Psoas muscle (tissue), 8 donors: ENCODE results near the gene SLC35G6. TPM values are rescaled to one million over a fixed set of nuclear protein-coding genes. Genes with fewer than 3 reads are reported as not detected.

Source experiments
- ATAC-seq, 4 donors: fragments of 200-7000 bp; cut with Tn5 transposase; one replicate each; pipeline ENCODE4 v1.9.1; 2020; ENCODE audit warnings: moderate library complexity in 3 of 4, mild to moderate bottlenecking in 2 of 4
- DNase-seq, 2 donors: peaks; one replicate each; pipeline ENCODE4 v3.0.0-alpha.2; 2020
- H3K27ac ChIP-seq: fragments of 200-600 bp; one replicate; pipeline ENCODE4 v1.8.0; 2022
- H3K27me3 ChIP-seq, 3 donors: fragments of 200-600 bp in 1 of 3; one replicate each; pipeline versions ENCODE4 v1.6.1 to v1.8.0; 2013 to 2022; ENCODE audit warnings: low read length in 2 of 3, mild to moderate bottlenecking in 2 of 3, moderate library complexity in 1 of 3; ENCODE audit not compliant: insufficient read depth in 3 of 3
- H3K36me3 ChIP-seq, 2 donors: fragments of 200-600 bp in 1 of 2; one replicate each; pipeline versions ENCODE4 v1.6.1 to v1.8.0; 2013 to 2022; ENCODE audit warnings: low read depth in 1 of 2, mild to moderate bottlenecking in 1 of 2, moderate library complexity in 1 of 2; ENCODE audit not compliant: insufficient read depth in 1 of 2
- H3K4me1 ChIP-seq: fragments of 200-600 bp; one replicate; pipeline ENCODE4 v1.8.0; 2022
- H3K4me3 ChIP-seq: fragments of 200-600 bp; one replicate; pipeline ENCODE4 v1.8.0; 2022; ENCODE audit warnings: mild to moderate bottlenecking
- H3K9me3 ChIP-seq: fragments of 200-600 bp; one replicate; pipeline ENCODE4 v1.8.0; 2022
- whole genome bisulfite sequencing, 3 donors: extraction: QIAGEN DNeasy Blood & Tissue Kit; methylation state at CpG; one replicate each; pipeline versions ENCODE4 v1.1.6 to v1.1.7; 2013; 5-methylcytosine and 5-hydroxymethylcytosine counted together
- intact Hi-C, 2 donors: fragments of 100-400 bp; cut with DNase I; formaldehyde crosslinking; loops; one replicate each; pipeline versions ENCODE4 v1.11.0 to v1.14.2; 2022
- polyA plus RNA-seq, 3 donors: library from polyadenylated mRNA; stranded (reverse); fragments of 200-250 nt; gene quantifications; one replicate each; pipeline ENCODE4 v1.2.3, GENCODE V29; 2013
- total RNA-seq, 4 donors: library from RNA; stranded (reverse); fragmentation: NEBNext Ultra II Directional in 2 of 4; extraction: Animal tissue kit (Norgen Biotek cat#: 25700) in 2 of 4; gene quantifications; one replicate each; pipeline versions ENCODE4 v1.2.1 to v1.2.4, GENCODE V29; 2021 to 2023
- TF ChIP-seq, protein P1 (sequence below): fragments of 200-600 bp; IDR thresholded peaks from one replicate; pipeline ENCODE4 v1.8.0; 2022; ENCODE audit warnings: antibody characterized with exemption
- donor health status: healthy with polysubstance abuse.
- donor health status: DM: no; HTN: no; CAD: no; lungs with moderate emphysema.
- donor health status: Bipolar disorder and iron deficiency.
- donor health status: healthy.
- donor health status: DM: yes; HTN: yes; CAD: no.
- donor health status: DM: no; HTN: no; CAD: no.
- donor health status: DM: no; HTN: no; CAD: no.
- donor health status: DM: yes; HTN: yes; CAD: no.

The SLC35G6 gene
- total and polyA plus RNA-seq, 7 donors: 0.05 TPM; not detected in 6

DNA sequence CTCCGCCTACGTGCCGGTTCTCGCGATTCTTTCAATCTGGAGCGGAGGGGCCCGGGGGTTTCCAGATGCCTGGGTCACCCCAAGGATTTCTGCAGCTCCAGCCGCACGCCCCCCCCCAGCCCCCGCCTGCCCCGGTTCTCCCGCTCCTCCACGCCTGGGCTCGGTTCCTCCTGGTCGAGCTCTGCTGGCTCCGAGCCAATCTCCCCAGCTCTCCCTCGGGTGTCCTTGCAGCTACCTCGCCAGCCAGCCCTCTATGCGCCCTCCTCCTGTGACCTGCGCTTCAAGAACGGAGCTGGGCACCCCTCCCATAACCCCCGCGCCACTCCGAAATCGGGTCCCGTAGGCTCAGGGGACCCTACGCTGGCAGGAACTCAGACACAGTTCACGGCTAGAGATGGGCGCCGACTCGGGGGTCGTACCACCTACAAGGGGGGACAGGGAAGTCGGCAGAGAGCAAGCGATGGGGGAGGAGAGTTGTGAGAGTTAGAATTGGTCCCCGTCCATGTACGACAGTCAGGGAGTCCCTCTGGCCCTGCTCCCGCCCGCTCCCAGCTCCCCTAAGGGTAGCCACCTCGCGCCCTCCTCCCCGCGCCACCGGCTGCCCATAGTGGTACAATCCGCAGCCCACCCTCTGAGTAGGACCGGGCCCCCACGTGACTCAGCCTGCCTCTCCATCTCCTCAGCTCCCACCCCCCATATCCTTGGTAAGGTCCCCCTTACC, 41.0 kb upstream of the SLC35G6 start:
- 2 to 3% (median 3%) methylated on average over 43 to 46 of the region's 46 CpGs for WGBS, 3 donors
- intact Hi-C loops: loop anchor here (1.0 to 5.0 kb wide), 3 partner anchors 39 to 44 kb away; partner anchors contain the start of genes POLR2A (in 1 of the 2) and ZBTB4 (in 1 of the 2)
- TF ChIP-seq, protein P1, sequence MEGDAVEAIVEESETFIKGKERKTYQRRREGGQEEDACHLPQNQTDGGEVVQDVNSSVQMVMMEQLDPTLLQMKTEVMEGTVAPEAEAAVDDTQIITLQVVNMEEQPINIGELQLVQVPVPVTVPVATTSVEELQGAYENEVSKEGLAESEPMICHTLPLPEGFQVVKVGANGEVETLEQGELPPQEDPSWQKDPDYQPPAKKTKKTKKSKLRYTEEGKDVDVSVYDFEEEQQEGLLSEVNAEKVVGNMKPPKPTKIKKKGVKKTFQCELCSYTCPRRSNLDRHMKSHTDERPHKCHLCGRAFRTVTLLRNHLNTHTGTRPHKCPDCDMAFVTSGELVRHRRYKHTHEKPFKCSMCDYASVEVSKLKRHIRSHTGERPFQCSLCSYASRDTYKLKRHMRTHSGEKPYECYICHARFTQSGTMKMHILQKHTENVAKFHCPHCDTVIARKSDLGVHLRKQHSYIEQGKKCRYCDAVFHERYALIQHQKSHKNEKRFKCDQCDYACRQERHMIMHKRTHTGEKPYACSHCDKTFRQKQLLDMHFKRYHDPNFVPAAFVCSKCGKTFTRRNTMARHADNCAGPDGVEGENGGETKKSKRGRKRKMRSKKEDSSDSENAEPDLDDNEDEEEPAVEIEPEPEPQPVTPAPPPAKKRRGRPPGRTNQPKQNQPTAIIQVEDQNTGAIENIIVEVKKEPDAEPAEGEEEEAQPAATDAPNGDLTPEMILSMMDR: no peak
- Histone ChIP-seq H3K4me1 (peaks cover 54% of the 10 kb centered on the region), H3K9me3 (no peaks in the 10 kb centered on the region), H3K36me3 (no peaks in the 10 kb centered on the region), H3K27ac (peak overlapping the region; percentile 100), H3K27me3 (no peaks in the 10 kb centered on the region), H3K4me3 (peak overlapping the region; percentile 72)
- peak; percentile 73 to 86 for DNase-seq
- peak in 3 of 4 donors; percentile 6 to 18 (median 9) for ATAC-seq

DNA sequence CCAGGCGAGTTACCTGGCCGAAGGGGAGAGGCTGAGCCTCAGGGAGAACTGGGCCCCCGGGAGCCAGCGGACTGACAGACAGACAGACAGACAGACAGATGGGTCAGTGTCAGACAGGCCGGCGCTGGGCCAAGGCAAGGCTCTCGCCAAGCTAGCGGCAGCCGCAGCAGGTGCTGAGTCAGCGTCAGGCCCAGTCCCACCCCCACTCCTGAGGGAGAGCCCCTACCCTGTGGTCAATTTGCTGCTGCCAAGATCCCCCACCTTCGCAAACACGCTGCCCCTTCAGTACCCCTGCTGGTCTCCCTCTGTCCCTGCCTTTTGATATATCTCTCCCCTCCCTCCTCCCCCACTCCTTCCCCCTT, 40.4 kb upstream of the SLC35G6 start:
- H3K27ac ChIP-seq: peak overlapping the region; percentile 100
- H3K9me3 ChIP-seq: no peaks in the 10 kb centered on the region
- no peaks in the 10 kb centered on the region for H3K36me3 ChIP-seq
- DNase-seq: peak; percentile 85 to 88
- no peaks in the 10 kb centered on the region for H3K27me3 ChIP-seq
- peak overlapping the region; percentile 72 for H3K4me3 ChIP-seq
- intact Hi-C loops: loop anchor here (1.0 to 5.0 kb wide), 3 partner anchors 38 to 44 kb away; partner anchors contain the start of genes POLR2A (in 1 of the 2) and ZBTB4 (in 1 of the 2)
- WGBS, 3 donors: 5 to 10% (median 7%) methylated on average over 12 of the region's 12 CpGs
- peaks cover 50% of the 10 kb centered on the region for H3K4me1 ChIP-seq
- peak; percentile 31 to 50 (median 36) for ATAC-seq
- TF ChIP-seq, protein P1: no peak

DNA sequence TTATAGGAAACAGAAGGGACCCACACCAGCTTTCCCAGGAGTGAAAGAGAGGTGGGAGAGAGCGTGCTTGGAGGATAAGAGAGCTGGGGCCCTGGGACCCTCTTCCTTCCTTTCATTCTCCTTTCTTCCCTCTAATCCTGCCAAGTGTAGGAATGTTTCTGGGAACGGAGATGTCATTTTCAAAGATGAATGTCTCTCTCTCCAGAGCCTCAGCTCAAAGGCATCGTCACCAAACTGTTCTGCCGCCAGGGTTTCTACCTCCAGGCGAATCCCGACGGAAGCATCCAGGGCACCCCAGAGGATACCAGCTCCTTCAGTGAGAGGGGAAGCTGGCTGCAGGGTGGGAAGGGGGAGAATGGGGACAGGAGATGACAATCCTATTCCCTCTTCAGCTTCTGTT, 40.0 kb upstream of the SLC35G6 start:
- DNase-seq (no peak), ATAC-seq (no peak)
- WGBS, 3 donors: 56 to 71% (median 63%) methylated on average over 7 of the region's 7 CpGs
- H3K4me3 ChIP-seq: peak overlapping the region; percentile 72
- no peaks in the 10 kb centered on the region for H3K9me3 ChIP-seq
- TF ChIP-seq, protein P1: no peak
- intact Hi-C loops: loop anchor here in 1 of 2 donors (2.0 to 5.0 kb wide), 2 partner anchors 38 to 44 kb away; partner anchors contain the start of gene ZBTB4
- H3K27ac ChIP-seq: peak overlapping the region; percentile 100
- no peaks in the 10 kb centered on the region for H3K27me3 ChIP-seq
- H3K36me3 ChIP-seq: no peaks in the 10 kb centered on the region
- peaks cover 48% of the 10 kb centered on the region for H3K4me1 ChIP-seq

DNA sequence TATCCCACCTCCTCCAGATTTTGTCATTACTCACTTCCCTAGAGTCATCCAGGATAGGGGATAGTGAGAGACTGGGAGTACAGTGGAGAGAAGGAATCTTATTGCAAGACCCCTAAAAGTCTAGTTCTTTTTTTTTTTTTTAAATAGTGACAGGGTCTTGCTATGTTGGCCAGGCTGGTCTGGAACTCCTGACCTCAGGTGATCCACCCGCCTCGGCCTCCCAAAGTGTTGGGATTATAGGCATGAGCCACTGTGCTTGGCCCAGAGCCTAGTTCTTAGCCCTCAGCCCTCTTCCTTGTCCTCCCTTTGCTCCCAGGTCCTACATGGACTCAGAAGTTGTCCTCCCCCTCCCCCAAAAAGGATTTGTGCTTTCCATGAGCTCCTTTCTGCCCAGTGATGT, 39.1 kb upstream of the SLC35G6 start:
- peaks cover 0 to 8% of the 10 kb centered on the region in 2 donors for H3K36me3 ChIP-seq
- intact Hi-C loops: loop anchor here in 1 of 2 donors (5.0 kb wide), 1 partner anchor 45 kb away; no protein-coding TSS in a partner anchor
- H3K9me3 ChIP-seq: no peaks in the 10 kb centered on the region
- H3K27ac ChIP-seq: peak overlapping the region; percentile 100
- H3K4me3 ChIP-seq: no peak overlapping the region
- ATAC-seq (no peak), DNase-seq (no peak)
- 83 to 100% (median 87%) methylated on average over 2 of the region's 2 CpGs for WGBS, 3 donors
- peaks cover 48% of the 10 kb centered on the region for H3K4me1 ChIP-seq
- TF ChIP-seq, protein P1: no peak
- H3K27me3 ChIP-seq: peaks cover 0 to 3% (median 0%) of the 10 kb centered on the region in 3 donors
